Stimulated activated memory B cell treated with anti-CD40 and anti-IgM and Interleukin-4, amounts not matched to agents 10 μg/mL and 1 μg/mL and 100 μg/mL, for 72 hours (primary cell): ENCODE measurements around the gene PARVB.

Experiments used
- ATAC-seq: fragments of 150-1000 bp; cut with Tn5 transposase; 2 replicates; pipeline ENCODE4 v1.10.0; 2021
- H3K27ac Mint-ChIP-seq: one replicate; pipeline ENCODE4 v1.8.0; 2022; ENCODE audit warnings: mild to moderate bottlenecking, mixed read lengths
- H3K27me3 Mint-ChIP-seq: one replicate; pipeline ENCODE4 v1.8.0; 2022; ENCODE audit warnings: mixed read lengths
- H3K36me3 Mint-ChIP-seq: one replicate; pipeline ENCODE4 v1.8.0; 2022; ENCODE audit warnings: mixed read lengths
- H3K4me1 Mint-ChIP-seq: one replicate; pipeline ENCODE4 v1.8.0; 2022; ENCODE audit warnings: mixed read lengths
- H3K4me3 Mint-ChIP-seq: one replicate; pipeline ENCODE4 v1.8.0; 2022; ENCODE audit warnings: mild to moderate bottlenecking, moderate library complexity, mixed read lengths
- H3K9me3 Mint-ChIP-seq: one replicate; pipeline ENCODE4 v1.8.0; 2022; ENCODE audit warnings: mixed read lengths

Gene PARVB

DNA sequence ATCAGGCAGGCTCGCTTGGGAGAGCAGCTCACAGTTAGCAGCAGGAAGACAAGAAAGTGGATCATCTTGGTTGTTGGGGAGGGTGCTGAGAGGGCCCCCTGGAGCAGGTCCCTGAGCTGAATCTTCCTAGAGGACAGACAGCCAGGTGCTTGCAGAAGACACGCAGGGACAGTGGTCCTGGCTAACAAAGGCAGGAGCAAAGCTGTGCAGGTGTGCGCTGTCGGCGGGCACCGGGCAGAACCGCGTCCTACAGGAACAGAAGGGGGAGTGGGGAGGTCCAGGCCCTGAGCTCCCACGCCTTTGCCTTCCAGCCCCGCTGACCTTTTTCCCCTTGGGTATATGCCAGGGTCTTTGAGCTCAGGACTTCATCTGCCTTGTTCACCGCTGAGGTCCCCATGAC is 30.1 kb upstream of the PARVB start:
- H3K36me3 Mint-ChIP-seq, result peaks cover 74% of the 10 kb centered on the region
- H3K4me3 Mint-ChIP-seq, result no peak overlapping the region
- H3K9me3 Mint-ChIP-seq, result no peaks in the 10 kb centered on the region
- peak overlapping the region; percentile 97 for H3K27ac Mint-ChIP-seq
- no peak for ATAC-seq
- H3K27me3 Mint-ChIP-seq, result no peaks in the 10 kb centered on the region
- peaks cover 54% of the 10 kb centered on the region for H3K4me1 Mint-ChIP-seq

DNA sequence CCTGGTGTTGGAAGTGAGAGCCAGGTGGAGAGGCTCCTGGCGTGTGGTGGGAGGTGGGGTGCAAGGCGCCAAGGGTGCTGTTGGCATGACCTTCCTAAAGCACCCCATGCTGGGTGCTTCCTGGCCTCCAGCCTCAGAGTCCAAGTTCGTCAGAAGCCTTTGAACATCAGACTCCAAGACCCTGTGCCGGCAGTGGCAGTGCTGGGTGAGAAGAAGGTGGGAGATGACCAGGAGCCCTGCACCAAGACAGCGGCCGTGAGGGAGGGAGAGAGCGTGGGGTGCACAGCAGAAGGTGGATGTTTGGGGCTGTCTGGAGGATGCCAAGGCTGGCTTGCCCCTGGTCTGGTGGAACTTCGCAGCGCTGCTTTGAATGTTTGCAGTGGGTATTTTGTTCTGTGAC is 29.7 kb upstream of the PARVB start:
- peaks cover 58% of the 10 kb centered on the region for H3K4me1 Mint-ChIP-seq

DNA sequence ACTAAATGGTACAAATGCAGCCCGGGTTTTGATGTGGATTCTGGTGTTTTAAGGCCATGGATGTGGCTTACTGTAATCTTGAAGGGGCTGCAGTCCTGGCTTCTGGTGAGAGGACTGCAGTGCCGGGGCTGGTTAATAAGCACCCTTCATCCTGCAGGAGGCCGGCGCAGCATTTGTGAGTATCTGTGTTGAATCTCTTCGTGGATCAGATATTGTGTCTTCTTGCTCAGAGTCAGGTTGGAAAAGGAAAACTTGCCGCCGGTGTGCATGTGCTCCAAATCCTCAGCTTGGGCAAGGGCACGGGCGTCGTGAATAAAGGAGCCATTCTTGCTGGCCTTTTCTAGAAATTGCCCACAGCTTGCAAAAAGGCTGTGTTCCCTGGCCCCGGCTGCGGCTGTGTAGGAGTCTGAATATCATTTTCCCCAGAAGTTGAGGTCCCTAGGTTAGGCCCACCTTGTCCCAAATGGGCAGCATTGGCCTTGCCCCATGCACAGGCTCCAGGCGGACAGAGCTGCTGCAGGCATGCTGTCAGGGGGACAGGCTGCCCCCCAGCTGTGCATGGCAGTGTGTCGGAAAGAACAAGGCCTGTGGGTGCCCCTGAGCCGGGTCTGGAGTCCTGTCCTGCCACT is 28.9 kb upstream of the PARVB start:
- Mint-ChIP-seq H3K27ac (peak overlapping the region; percentile 97), H3K27me3 (no peaks in the 10 kb centered on the region), H3K9me3 (no peaks in the 10 kb centered on the region), H3K36me3 (peaks cover 69% of the 10 kb centered on the region), H3K4me3 (peak overlapping the region; percentile 89), H3K4me1 (peaks cover 59% of the 10 kb centered on the region)
- no peak for ATAC-seq

More for the DNA sequence above, 29.7 kb upstream of the PARVB start:
- peak overlapping the region; percentile 97 for H3K27ac Mint-ChIP-seq
- H3K27me3 Mint-ChIP-seq, result no peaks in the 10 kb centered on the region
- H3K36me3 Mint-ChIP-seq, result peaks cover 74% of the 10 kb centered on the region
- no peaks in the 10 kb centered on the region for H3K9me3 Mint-ChIP-seq
- H3K4me3 Mint-ChIP-seq, result no peak overlapping the region
- ATAC-seq, result no peak

DNA sequence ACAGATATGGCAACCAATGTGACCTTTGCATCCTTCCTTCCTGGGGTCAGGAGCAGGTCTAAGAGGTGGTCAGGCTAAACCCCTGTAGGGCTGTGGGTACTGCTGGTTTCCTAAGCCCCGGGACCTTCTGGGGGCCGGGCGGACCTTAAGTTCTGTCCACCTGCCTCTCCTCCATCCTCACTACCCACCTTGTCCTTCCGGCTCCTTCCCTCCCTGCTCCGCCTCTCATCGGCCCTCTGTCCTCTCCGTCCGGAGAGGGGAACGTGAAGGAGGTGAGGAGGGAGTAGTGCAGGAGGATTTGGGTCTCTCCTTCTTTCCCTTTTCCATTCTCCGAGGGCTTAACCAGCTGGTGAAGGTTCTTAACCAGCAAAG is 28.3 kb upstream of the PARVB start:
- Mint-ChIP-seq H3K4me3 (peak overlapping the region; percentile 89), H3K36me3 (peaks cover 68% of the 10 kb centered on the region), H3K27me3 (no peaks in the 10 kb centered on the region), H3K9me3 (no peaks in the 10 kb centered on the region), H3K27ac (peak overlapping the region; percentile 97), H3K4me1 (peaks cover 59% of the 10 kb centered on the region)
- ATAC-seq, result peak; percentile 10

DNA sequence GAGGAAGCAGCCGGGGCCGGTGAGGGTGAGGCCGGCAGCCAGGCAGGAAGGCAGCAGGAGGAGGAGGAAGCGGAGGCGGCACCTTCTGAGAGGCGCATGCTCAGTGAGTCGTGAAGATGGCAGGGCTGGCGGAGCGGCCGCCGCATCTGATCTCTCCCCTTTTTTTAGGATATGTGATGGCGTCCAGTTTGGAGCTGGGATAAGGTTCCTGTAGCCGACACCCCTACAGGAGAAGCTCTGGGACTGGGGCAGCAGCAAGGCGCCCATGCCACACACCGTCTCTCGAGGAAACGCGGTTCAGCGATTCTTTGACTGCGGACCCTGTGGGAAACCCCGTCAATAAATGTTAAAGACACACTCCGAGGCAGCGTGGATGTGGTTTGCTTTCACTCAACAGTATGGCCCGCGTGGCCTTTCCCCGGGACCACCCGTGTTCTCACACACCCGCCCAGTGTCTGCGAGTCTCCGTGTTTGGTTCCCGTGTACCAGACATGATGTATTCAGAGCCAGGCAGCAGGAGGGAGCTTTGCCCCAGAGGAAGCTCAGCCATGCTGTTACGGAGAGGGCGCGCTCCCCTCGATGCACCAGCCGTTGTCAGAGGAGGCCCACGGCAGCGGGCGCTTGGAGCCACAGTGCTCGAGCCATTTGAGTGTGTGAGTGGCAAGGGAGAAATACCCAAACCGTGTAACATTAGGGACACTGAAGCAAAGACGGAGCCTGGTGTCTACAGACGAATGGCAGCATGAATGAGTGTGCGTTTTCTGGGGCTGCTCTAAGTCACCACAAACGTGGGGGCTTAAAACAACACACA is 27.7 kb upstream of the PARVB start:
- H3K27me3 Mint-ChIP-seq, result no peaks in the 10 kb centered on the region
- peak overlapping the region; percentile 97 for H3K27ac Mint-ChIP-seq
- peak overlapping the region; percentile 89 for H3K4me3 Mint-ChIP-seq
- no peaks in the 10 kb centered on the region for H3K9me3 Mint-ChIP-seq
- ATAC-seq, result peak; percentile 90
- H3K36me3 Mint-ChIP-seq, result peaks cover 65% of the 10 kb centered on the region
- peaks cover 59% of the 10 kb centered on the region for H3K4me1 Mint-ChIP-seq

DNA sequence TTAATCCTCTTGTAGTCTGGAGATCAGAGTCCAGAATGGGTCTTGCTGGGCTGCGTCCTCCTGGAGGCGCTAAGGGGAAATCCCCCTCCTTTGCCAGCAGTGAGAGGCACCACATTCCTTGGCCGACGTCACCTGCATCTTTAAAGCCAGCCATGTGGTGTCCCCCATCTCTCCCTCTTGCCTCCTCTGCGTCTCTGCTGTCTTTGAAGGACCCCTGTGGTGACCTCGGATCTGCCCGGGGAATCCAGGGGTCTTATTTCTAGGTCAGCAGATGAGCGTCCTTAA is 27.2 kb upstream of the PARVB start:
- Mint-ChIP-seq H3K4me1 (peaks cover 59% of the 10 kb centered on the region), H3K27ac (peak overlapping the region; percentile 97), H3K36me3 (peaks cover 60% of the 10 kb centered on the region), H3K4me3 (peak overlapping the region; percentile 41), H3K9me3 (no peaks in the 10 kb centered on the region), H3K27me3 (no peaks in the 10 kb centered on the region)
- no peak for ATAC-seq

DNA sequence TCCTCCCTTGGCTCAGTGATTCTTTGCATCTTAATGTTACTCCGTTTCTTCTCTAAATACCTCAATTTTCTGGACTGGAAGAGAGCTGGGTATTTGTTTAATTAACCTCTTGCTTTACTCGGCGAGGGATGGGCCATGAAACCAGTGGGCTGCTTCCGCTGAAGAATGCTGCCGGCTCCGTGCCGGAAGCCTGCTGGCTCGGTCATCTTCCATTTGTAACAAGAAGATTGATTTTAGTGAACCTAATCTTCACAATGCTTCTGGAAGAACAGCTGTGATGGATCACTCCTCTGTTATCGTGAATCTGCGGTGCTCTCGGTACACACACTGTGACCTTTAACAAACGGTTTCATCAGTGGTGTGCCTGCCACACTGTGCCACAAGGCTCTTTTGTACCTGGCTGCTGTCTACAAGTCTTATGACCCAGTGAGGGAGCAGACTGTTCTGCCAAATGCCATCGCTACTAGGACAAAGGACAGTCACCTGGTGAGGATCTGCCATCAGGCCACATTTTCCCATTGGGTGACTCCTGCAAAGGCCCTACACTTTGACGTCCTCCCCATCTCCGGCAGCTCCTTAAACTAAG is 25.3 kb upstream of the PARVB start:
- H3K27ac Mint-ChIP-seq, result no peak overlapping the region
- no peaks in the 10 kb centered on the region for H3K9me3 Mint-ChIP-seq
- no peaks in the 10 kb centered on the region for H3K27me3 Mint-ChIP-seq
- H3K36me3 Mint-ChIP-seq, result peaks cover 41% of the 10 kb centered on the region
- H3K4me3 Mint-ChIP-seq, result no peak overlapping the region
- peaks cover 47% of the 10 kb centered on the region for H3K4me1 Mint-ChIP-seq
- no peak for ATAC-seq

DNA sequence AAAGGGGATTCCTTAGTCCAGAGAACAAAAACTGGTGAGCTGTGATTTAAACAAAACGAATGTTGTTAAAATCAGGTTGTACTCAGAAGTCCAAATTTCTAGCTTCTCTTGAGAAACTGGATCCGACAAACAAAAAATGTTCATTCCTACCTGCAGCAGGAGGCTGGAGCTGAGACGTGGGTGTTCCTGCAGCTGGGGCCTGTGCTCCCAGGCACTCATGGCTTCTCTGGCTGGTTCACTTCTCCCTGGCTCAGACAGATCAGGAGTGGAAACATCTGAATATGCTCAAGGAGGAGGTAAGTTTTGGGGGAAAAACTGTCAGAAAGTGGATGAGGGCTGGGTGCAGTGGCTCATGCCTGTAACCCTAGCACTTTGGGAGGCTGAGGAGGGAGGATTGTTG is 24.7 kb upstream of the PARVB start:
- H3K4me1 Mint-ChIP-seq, result peaks cover 43% of the 10 kb centered on the region
- H3K4me3 Mint-ChIP-seq, result no peak overlapping the region
- H3K27me3 Mint-ChIP-seq, result no peaks in the 10 kb centered on the region
- H3K36me3 Mint-ChIP-seq, result peaks cover 40% of the 10 kb centered on the region
- H3K9me3 Mint-ChIP-seq, result no peaks in the 10 kb centered on the region
- H3K27ac Mint-ChIP-seq, result no peak overlapping the region
- no peak for ATAC-seq

DNA sequence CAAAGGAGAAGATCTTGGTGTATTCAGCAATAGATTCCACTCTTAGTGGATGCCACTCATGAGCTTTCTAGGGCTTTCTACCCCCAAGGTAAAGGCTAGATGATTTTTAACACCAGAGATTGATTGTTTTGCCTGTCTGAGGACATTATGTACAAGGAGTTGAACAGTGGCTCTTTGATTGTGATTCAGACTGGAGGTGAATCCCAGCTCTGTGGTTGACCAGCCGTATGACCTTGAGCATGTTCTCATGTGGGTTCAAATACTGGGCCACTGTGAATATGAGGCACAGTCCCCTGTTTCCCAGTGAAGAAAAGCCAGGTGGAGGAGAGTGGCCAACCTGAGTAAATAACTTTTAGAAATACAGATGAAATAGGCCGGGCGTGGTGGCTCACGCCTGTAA is 24.0 kb upstream of the PARVB start:
- peaks cover 35% of the 10 kb centered on the region for H3K4me1 Mint-ChIP-seq
- H3K36me3 Mint-ChIP-seq, result peaks cover 36% of the 10 kb centered on the region
- no peak for ATAC-seq
- H3K27me3 Mint-ChIP-seq, result no peaks in the 10 kb centered on the region
- no peaks in the 10 kb centered on the region for H3K9me3 Mint-ChIP-seq
- no peak overlapping the region for H3K4me3 Mint-ChIP-seq
- no peak overlapping the region for H3K27ac Mint-ChIP-seq

DNA sequence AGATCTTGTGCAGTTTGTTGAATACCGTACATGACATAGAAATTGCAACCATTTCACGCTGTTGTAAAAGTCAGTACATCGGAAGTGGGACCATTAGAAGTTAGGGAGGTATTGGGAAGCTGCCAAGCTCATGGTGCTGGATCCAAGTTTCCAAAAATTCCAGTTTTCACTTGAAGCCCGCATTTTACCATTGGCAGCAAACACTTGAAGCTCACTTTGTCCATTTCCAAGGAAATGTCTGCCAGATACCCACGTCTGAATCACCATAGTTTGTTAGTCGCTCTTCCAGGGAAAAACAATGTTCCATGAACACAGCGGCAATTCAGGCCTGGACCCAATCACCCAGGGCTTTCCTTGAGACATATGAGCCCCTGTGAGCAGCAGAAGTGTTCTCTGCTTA is 22.6 kb upstream of the PARVB start:
- no peak for ATAC-seq

DNA sequence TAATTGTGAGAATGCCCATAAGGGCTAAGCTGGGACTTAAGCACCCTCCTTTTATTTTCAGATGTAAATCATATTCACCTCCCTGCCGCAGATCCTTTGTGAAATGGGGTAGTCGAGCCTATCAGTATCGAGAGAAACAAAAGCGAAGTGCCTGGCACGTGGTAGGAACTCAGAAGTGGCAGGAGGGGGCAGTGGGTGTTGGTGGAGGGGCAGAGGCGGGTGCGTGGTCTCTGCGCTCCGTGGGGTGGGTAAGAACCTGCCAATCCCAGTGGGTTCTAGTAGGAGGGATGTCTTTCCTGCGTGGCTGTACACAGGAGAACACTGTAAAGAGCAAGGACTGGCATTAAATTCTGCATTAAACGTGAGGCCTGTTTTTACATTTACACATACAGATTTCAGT is 21.8 kb upstream of the PARVB start:
- Mint-ChIP-seq H3K36me3 (peaks cover 28% of the 10 kb centered on the region), H3K4me1 (peaks cover 13% of the 10 kb centered on the region), H3K27ac (no peak overlapping the region), H3K27me3 (no peaks in the 10 kb centered on the region), H3K4me3 (no peak overlapping the region), H3K9me3 (no peaks in the 10 kb centered on the region)
- ATAC-seq, result no peak

More for the DNA sequence above, 22.6 kb upstream of the PARVB start:
- H3K36me3 Mint-ChIP-seq, result peaks cover 36% of the 10 kb centered on the region
- no peak overlapping the region for H3K4me3 Mint-ChIP-seq
- no peaks in the 10 kb centered on the region for H3K9me3 Mint-ChIP-seq
- H3K27ac Mint-ChIP-seq, result no peak overlapping the region
- peaks cover 21% of the 10 kb centered on the region for H3K4me1 Mint-ChIP-seq
- no peaks in the 10 kb centered on the region for H3K27me3 Mint-ChIP-seq

DNA sequence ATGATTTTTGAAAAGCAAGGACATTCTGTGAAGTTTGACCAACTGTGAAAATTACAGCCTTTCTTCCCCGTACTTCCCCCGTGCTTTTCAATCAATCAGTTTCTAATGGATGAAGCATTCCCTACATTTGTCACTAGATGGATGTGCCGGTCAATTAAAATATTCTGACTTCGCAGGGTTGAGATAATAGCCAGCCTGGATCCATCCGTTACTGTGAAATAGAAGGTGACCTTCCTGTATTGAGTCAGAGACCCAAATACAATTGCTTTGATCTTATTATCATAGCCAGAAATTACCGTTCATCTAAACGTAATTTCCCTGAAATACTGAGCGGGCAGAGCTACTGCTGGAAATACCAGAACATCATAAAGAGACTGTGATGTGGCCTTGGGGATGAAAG is 21.1 kb upstream of the PARVB start:
- Mint-ChIP-seq H3K27ac (no peak overlapping the region), H3K9me3 (no peaks in the 10 kb centered on the region), H3K36me3 (peaks cover 25% of the 10 kb centered on the region), H3K4me3 (no peak overlapping the region), H3K4me1 (peaks cover 11% of the 10 kb centered on the region), H3K27me3 (no peaks in the 10 kb centered on the region)
- ATAC-seq, result no peak

DNA sequence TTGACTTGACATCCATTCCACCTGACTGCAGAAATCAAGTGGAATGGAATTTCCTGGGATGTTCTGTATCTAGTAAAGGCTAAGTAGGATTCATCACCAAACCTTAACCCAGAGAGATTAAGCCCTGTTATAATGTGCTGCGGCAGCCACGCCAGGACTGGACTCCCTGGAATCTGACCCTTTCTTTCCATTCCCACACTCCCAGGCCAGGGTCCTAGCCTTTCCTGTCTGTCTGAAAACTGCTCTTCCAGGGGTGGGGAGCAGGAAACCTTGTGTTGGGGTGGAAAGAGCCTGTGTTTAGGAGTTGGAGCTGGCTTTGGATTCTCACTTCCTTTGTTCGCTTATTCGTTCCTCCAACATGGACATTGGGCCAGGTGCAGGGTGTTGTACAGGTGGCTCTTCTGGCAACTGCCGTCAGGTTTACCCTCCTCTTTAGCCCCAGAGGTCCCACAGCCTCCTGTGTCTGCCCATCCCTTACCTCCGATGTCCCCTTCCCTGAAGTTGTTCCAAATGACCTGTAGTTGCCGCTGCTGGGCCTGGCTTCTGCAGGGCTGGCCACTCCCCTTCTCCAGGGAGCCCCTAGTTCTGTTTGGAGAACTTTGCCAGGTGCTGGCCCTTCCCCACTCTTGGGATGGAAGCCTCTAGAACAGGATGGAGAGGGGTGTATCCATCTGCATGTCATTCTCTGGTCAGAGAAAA is 20.5 kb upstream of the PARVB start:
- H3K36me3 Mint-ChIP-seq, result peaks cover 20% of the 10 kb centered on the region
- no peak overlapping the region for H3K4me3 Mint-ChIP-seq
- no peak overlapping the region for H3K27ac Mint-ChIP-seq
- peaks cover 10% of the 10 kb centered on the region for H3K4me1 Mint-ChIP-seq
- H3K27me3 Mint-ChIP-seq, result no peaks in the 10 kb centered on the region
- no peak for ATAC-seq
- H3K9me3 Mint-ChIP-seq, result no peaks in the 10 kb centered on the region

DNA sequence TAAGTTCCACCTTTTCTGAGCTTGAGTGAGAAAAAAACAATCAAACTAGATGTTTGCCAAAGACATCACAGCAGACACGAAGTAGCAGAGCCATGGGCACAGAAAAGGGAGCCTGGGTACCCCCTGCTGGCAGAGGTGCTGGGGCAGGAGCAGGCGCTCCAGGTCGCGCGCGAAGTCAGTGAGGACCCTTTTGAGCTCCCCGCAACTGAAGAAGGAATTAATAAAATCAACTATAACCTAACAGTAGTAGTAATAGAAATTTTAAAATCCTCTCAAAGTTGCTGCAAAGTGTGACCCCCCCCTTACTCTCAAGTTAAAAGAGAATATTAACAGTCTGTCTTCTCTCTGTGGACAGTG is 20.0 kb upstream of the PARVB start:
- H3K27ac Mint-ChIP-seq, result no peak overlapping the region
- H3K36me3 Mint-ChIP-seq, result peaks cover 14% of the 10 kb centered on the region
- H3K27me3 Mint-ChIP-seq, result no peaks in the 10 kb centered on the region
- H3K4me3 Mint-ChIP-seq, result no peak overlapping the region
- no peak for ATAC-seq
- peaks cover 5% of the 10 kb centered on the region for H3K4me1 Mint-ChIP-seq
- H3K9me3 Mint-ChIP-seq, result no peaks in the 10 kb centered on the region

DNA sequence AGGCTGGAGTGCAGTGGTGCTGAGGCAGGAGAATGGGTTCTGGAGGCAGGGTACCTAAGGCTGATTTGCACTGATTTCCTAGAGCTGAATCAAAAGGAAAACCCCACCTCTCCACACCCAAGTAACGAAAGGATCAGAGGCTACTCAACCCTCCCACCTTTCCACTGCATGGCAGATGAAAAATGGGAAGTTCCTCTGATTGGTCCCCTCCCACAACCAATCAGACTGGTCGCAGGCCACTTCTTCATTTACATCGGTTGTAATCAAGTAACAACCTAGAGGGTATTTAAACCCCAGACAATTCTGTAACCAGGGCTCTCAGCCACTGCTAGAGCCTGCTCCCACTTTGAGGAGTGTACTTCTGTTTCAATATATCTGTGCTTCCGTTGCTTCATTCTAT is 18.6 kb upstream of the PARVB start:
- H3K4me1 Mint-ChIP-seq, result no peaks in the 10 kb centered on the region
- no peak for ATAC-seq

More for the DNA sequence above, 18.6 kb upstream of the PARVB start:
- H3K4me3 Mint-ChIP-seq, result no peak overlapping the region
- no peaks in the 10 kb centered on the region for H3K9me3 Mint-ChIP-seq
- peaks cover 9% of the 10 kb centered on the region for H3K36me3 Mint-ChIP-seq
- H3K27me3 Mint-ChIP-seq, result no peaks in the 10 kb centered on the region
- H3K27ac Mint-ChIP-seq, result no peak overlapping the region
